Activated CD4-positive, alpha-beta memory T cell treated with anti-CD3 and anti-CD28 coated beads, Interleukin-2, amount 10 ng/mL, durations not matched to agents 7 days and 5 days (primary cell): Measurements from ENCODE around the gene DGAT2. TPM values are rescaled to one million over a fixed set of nuclear protein-coding genes. Genes with fewer than 3 reads are reported as not detected.

Experiments
- CTCF ChIA-PET: fragments of 350-600 bp; sonication (Branson Sonifier 250); formaldehyde crosslinking; loops from one replicate; lab custom pipeline; 2021; ENCODE audit warnings: antibody characterized with exemption, inconsistent platforms; lab: Charles Lee
- POLR2A ChIA-PET: fragments of 350-600 bp; sonication (Branson Sonifier 250); formaldehyde crosslinking; loops from one replicate; lab custom pipeline; 2021; ENCODE audit warnings: antibody characterized with exemption; lab: Charles Lee
- DNase-seq: peaks from one replicate; pipeline ENCODE4 v3.0.0-alpha.2; 2020
- H3K27ac Mint-ChIP-seq: one replicate; pipeline ENCODE4 v1.8.0; 2021; ENCODE audit warnings: mild to moderate bottlenecking, mixed read lengths
- H3K27me3 Mint-ChIP-seq: one replicate; pipeline ENCODE4 v1.8.0; 2021; ENCODE audit warnings: mixed read lengths
- H3K36me3 Mint-ChIP-seq: one replicate; pipeline ENCODE4 v1.8.0; 2021; ENCODE audit warnings: low read depth, mixed read lengths
- H3K4me1 Mint-ChIP-seq: one replicate; pipeline ENCODE4 v1.8.0; 2021; ENCODE audit warnings: mixed read lengths
- H3K4me3 Mint-ChIP-seq: one replicate; pipeline ENCODE4 v1.8.0; 2021; ENCODE audit warnings: mild to moderate bottlenecking, mixed read lengths
- H3K9me3 Mint-ChIP-seq: one replicate; pipeline ENCODE4 v1.8.0; 2021; ENCODE audit warnings: mixed read lengths
- total RNA-seq, 2 experiments: library from RNA; stranded (reverse); gene quantifications; one replicate each; pipeline ENCODE4 v1.2.3, GENCODE V29; 2021

Gene DGAT2
- total RNA-seq, 2 experiments from 2014 or later = 1.4 to 1.5 TPM

DNA sequence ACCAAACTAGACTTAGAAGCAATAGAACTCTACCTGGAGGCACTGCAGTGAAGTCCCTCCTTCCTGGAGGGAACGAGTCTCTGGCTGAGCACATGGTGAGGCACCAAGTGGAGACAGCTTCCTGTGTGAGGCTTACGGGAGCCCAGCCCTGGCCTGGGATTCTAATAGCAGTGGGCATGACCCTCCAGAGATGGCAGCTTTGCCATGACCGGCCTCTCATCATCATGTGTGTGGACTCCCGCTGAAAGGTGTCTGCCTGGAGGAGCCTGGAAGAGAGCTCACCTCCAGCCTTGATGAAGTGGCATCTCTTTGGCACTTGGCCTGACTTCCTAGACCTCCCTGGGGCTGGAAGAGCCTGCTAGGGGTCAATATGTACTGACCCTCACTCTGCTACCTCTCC, 8.0 kb downstream of the DGAT2 start:
- ChIA-PET POLR2A (interaction anchor here (1.2 to 1.7 kb wide), 2 partner anchors 8 to 25 kb away, joined by 5 read pairs; partner anchors contain the start of gene DGAT2), CTCF (interaction anchor here (0.6 kb wide), 1 partner anchor 379 kb away, joined by 3 read pairs; no protein-coding TSS in a partner anchor)

DNA sequence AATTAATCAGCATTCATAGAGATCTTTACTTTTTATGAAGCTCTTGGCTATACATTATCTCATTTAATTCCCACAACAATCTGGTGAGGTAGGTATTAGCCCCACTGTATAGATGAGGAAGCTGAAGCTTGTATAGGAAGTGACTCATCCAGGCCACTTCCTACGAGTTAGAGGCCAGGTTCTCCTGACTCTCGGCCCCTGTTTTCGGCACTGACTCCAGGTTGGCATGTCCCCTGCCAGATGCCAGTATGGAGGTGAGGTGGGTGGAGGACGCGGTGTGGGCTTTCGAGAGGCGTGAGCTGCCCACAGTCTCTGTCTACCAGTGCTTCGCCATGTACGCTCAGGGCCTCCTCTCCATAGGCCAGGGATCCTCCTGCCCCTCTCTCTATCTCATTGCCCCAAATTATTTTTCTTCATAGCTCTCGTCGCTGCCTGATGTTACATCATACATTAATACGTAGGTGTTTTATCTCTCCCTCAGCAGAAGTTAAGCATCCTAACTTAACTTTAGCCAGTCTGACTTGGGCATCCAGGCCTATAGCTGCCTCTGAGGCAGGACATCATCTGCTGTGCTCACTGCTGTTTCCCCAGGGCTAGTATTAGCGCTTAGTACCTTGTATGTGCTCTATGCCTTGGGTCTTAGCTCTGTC, 9.0 kb downstream of the DGAT2 start:
- ChIA-PET CTCF (interaction anchor here (0.9 kb wide), 1 partner anchor 26 kb away, joined by 4 read pairs; no protein-coding TSS in a partner anchor), POLR2A (interaction anchor here (1.2 to 1.7 kb wide), 2 partner anchors 9 to 24 kb away, joined by 5 read pairs; partner anchors contain the start of gene DGAT2)
- no peaks in the 10 kb centered on the region for H3K9me3 Mint-ChIP-seq
- peaks cover 50% of the 10 kb centered on the region for H3K4me1 Mint-ChIP-seq
- no peak overlapping the region for H3K4me3 Mint-ChIP-seq
- peak; percentile 34 for DNase-seq
- H3K27ac Mint-ChIP-seq = peak overlapping the region; percentile 2
- H3K27me3 Mint-ChIP-seq = no peaks in the 10 kb centered on the region
- no peaks in the 10 kb centered on the region for H3K36me3 Mint-ChIP-seq

More for the DNA sequence above, 8.0 kb downstream of the DGAT2 start:
- Mint-ChIP-seq H3K36me3 (no peaks in the 10 kb centered on the region), H3K4me1 (peaks cover 50% of the 10 kb centered on the region), H3K27me3 (peaks cover 1% of the 10 kb centered on the region), H3K27ac (no peak overlapping the region), H3K4me3 (no peak overlapping the region), H3K9me3 (no peaks in the 10 kb centered on the region)
- no peak for DNase-seq

DNA sequence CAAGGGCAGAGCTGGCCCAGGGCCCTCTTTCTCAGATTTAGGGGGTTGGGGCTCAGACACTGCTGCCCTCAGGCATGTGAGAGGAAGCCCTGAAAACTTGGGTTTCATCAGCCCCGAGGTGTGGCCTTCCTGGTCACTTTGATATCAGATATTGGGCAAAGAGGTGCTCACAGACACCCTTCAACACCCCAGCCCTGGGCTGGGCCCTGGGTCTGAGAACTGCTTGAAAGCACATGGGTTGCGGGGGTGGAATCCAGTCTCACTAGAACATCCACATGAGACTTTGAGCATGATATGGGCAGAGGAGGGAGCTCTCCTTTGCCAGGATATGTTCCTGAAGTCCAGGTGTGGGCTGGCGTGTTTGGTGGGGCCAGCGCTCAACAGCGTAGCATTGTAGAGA, 10.4 kb downstream of the DGAT2 start:
- Mint-ChIP-seq H3K4me3 (no peak overlapping the region), H3K9me3 (no peaks in the 10 kb centered on the region), H3K4me1 (peaks cover 48% of the 10 kb centered on the region), H3K27ac (no peak overlapping the region), H3K36me3 (no peaks in the 10 kb centered on the region), H3K27me3 (no peaks in the 10 kb centered on the region)
- DNase-seq = no peak
- POLR2A ChIA-PET = no interaction called here
- CTCF ChIA-PET = interaction anchor here (0.6 to 1.7 kb wide), 3 partner anchors 9 to 22 kb away, joined by 3 read pairs; partner anchors contain the start of gene DGAT2

DNA sequence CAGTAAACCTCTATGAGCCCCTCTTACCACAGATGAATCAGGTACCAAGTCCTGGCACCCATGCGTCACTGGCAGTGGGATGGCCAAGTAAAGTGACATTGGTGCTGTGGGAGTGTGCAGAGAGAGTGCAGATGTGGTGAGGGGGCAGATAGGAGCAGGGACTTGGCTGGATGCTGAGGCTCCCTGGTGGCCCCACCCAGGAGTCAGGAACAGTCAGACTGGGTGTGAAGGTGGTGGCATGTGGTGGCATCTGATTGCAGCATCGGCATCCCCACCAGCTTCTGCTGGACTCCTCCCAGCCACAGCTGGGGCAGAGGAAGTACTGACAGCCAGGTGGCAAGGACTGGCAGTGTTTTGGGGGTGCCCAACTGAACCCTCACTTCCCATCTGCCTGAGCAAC, 11.4 kb downstream of the DGAT2 start:
- Mint-ChIP-seq H3K4me1 (peaks cover 41% of the 10 kb centered on the region), H3K27ac (peak overlapping the region; percentile 31), H3K36me3 (no peaks in the 10 kb centered on the region), H3K4me3 (no peak overlapping the region), H3K9me3 (no peaks in the 10 kb centered on the region), H3K27me3 (no peaks in the 10 kb centered on the region)
- DNase-seq = no peak
- CTCF ChIA-PET = interaction anchor here (1.1 to 1.7 kb wide), 3 partner anchors 8 to 23 kb away, joined by 3 to 6 read pairs (median 3); no protein-coding TSS in a partner anchor
- POLR2A ChIA-PET = no interaction called here

DNA sequence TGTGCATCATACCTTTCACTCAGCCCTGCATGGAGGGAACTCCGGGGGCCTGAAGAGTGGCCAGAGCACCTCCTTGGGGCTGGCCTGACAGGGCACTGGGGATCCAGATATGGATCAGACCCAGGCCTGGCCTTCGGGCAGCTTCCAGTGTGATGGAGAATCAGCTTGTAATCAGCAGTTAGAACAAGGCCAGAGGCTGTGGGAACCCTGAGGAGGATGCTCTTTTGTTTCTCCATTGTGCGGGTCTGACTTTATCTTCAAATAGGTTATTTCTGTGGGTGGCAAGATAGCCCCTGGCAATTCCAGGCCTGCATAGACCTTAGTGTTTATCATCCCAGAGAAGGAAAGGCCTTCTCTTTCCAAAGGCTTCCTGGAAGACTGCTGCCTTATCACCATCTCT, 12.3 kb downstream of the DGAT2 start:
- no peak overlapping the region for H3K4me3 Mint-ChIP-seq
- ChIA-PET POLR2A (no interaction called here), CTCF (no interaction called here)
- no peaks in the 10 kb centered on the region for H3K27me3 Mint-ChIP-seq
- peaks cover 39% of the 10 kb centered on the region for H3K4me1 Mint-ChIP-seq
- H3K36me3 Mint-ChIP-seq = no peaks in the 10 kb centered on the region
- no peak for DNase-seq
- no peaks in the 10 kb centered on the region for H3K9me3 Mint-ChIP-seq
- H3K27ac Mint-ChIP-seq = no peak overlapping the region

DNA sequence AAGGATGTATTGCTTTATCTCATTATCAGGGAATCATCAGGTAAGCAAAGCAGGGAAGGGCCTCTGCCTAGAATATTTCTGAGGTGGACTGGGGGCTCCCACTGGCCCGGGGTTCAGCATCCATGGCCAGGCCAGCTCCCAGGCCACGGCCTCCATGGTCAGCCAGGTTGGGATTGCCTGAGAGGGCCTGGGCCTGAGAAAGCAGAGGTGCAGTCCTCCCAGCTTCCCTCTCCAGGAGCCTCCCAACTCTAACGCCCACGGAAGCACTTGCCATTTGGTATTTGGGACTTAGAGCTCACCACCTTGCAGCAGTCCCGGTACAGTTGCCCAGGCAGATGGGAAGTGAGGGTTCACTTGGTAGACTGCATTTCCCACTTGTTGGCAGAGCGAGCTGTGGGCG, 12.7 kb downstream of the DGAT2 start:
- H3K4me1 Mint-ChIP-seq = peaks cover 35% of the 10 kb centered on the region
- no peaks in the 10 kb centered on the region for H3K27me3 Mint-ChIP-seq
- DNase-seq = no peak
- no peaks in the 10 kb centered on the region for H3K36me3 Mint-ChIP-seq
- no peaks in the 10 kb centered on the region for H3K9me3 Mint-ChIP-seq
- no peak overlapping the region for H3K27ac Mint-ChIP-seq
- CTCF ChIA-PET = no interaction called here
- POLR2A ChIA-PET = no interaction called here
- H3K4me3 Mint-ChIP-seq = no peak overlapping the region

DNA sequence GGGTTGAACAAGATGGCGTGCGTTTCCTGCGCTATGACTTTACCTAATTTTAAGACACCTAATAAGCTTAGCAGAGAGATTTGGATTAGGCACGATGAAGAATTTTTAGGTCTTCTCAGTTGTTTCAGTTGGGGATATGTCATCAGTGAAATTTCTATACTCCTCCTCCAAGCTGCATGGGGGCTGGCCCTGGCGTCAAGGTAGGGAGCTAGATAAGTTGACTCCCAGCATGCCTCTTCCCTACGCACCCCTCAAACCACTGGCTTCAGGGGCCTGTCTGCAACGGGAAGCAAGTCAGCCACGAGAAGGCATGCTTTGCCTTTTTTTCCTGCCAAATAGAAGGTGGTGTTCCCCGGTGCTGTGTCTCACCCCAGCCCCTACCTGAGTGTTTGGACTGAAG, 13.3 kb downstream of the DGAT2 start:
- CTCF ChIA-PET = no interaction called here
- POLR2A ChIA-PET = no interaction called here
- Mint-ChIP-seq H3K4me1 (peaks cover 32% of the 10 kb centered on the region), H3K4me3 (no peak overlapping the region), H3K9me3 (no peaks in the 10 kb centered on the region), H3K27ac (no peak overlapping the region), H3K27me3 (no peaks in the 10 kb centered on the region), H3K36me3 (no peaks in the 10 kb centered on the region)
- DNase-seq = no peak

DNA sequence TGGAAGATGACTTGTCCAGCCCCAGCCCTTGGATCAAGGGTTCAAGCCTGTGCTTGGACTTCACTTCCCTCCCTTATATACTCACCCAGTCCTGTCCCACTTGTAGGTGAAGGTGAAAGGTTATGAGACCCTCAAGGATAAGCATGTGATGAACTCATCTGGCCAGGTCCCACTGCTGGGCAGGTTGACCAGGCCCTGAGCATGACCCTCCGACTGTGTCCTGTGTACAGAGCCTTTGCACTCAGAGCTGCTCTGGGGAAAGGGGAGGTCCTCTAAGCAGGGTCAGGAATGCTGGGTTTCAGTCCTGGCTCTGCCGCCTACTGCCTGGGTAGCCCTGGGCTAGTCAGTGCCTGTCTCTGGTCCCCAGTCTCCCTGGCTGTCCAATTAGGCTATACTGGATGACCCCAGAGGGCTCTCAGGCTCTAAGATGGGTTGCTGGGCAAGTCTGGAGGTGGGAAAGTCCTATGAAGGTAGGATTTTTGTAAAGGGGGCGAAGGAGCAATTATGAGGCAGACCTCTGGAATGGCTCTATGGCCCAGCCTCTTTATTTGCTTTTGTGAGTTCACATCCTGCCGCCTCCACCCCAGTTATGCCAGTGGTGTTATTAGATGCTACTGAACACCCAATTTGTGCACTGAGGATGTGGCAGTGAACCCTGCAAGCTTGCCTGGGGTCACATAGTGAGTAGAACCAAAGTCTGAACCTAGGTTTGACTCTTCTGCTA, 14.1 kb downstream of the DGAT2 start:
- no peaks in the 10 kb centered on the region for H3K27me3 Mint-ChIP-seq
- DNase-seq = no peak
- no peaks in the 10 kb centered on the region for H3K36me3 Mint-ChIP-seq
- no peak overlapping the region for H3K4me3 Mint-ChIP-seq
- CTCF ChIA-PET = no interaction called here
- POLR2A ChIA-PET = no interaction called here
- no peak overlapping the region for H3K27ac Mint-ChIP-seq
- H3K9me3 Mint-ChIP-seq = no peaks in the 10 kb centered on the region
- peaks cover 23% of the 10 kb centered on the region for H3K4me1 Mint-ChIP-seq

DNA sequence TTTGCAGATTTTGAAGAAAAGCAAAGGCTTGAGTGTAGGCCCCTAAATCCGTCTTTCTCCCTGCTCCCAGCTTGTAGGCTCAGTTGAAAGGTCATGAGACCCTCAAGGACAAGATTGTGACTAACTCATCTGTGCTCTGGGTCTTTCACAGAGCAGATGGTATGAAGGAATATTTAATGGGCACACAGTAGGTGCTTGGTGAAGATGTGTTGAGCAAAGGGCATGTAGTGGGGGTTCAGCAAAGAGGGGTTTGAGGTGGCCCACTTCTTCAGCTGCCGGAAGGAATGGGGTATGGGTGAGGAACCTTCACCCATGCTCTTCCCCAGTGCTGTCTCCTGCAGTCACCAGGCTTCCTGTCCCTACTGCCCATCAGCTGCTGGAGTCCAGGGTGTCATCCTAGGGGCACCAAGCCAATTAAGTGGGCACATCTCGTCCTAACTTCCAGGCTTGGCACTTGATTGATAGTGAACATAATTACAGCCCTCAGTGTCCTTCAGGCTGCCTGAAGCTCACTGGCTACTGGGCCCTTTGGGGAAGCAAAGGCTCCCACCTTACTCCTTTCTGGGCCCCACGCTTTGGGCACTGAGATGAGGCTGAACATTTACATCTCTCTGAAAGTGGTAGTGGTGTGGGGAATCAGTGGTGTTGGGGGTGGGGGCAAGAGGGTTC, 15.0 kb downstream of the DGAT2 start:
- Mint-ChIP-seq H3K9me3 (no peaks in the 10 kb centered on the region), H3K27ac (no peak overlapping the region), H3K27me3 (no peaks in the 10 kb centered on the region), H3K4me3 (no peak overlapping the region), H3K36me3 (no peaks in the 10 kb centered on the region), H3K4me1 (peaks cover 16% of the 10 kb centered on the region)
- CTCF ChIA-PET = interaction anchor here (1.4 kb wide), 1 partner anchor 10 kb away, joined by 3 read pairs; no protein-coding TSS in a partner anchor
- POLR2A ChIA-PET = no interaction called here
- DNase-seq = no peak

DNA sequence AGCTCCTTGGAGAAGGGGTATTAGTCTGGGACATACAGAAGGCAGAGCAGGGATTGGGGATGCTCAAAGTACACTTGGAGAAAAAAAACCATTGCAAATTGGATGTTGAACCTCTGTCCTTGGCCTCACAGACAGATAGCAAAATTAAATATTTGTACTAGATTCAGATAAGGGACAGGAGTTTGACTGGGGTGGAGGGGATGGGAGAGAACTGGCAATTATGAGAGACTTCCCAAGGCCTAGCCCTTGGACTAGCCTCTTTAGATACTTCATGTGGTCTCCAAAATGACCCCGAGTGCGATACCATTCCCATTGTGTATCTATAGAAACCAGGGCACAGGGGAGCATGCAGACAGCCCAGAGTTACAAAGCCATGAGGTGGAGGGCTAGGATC, 15.5 kb downstream of the DGAT2 start:
- H3K36me3 Mint-ChIP-seq = no peaks in the 10 kb centered on the region
- no peak for DNase-seq
- ChIA-PET POLR2A (no interaction called here), CTCF (interaction anchor here (1.4 kb wide), 1 partner anchor 11 kb away, joined by 3 read pairs; no protein-coding TSS in a partner anchor)
- H3K9me3 Mint-ChIP-seq = no peaks in the 10 kb centered on the region
- H3K27me3 Mint-ChIP-seq = no peaks in the 10 kb centered on the region
- no peak overlapping the region for H3K27ac Mint-ChIP-seq
- no peak overlapping the region for H3K4me3 Mint-ChIP-seq
- H3K4me1 Mint-ChIP-seq = peaks cover 14% of the 10 kb centered on the region

DNA sequence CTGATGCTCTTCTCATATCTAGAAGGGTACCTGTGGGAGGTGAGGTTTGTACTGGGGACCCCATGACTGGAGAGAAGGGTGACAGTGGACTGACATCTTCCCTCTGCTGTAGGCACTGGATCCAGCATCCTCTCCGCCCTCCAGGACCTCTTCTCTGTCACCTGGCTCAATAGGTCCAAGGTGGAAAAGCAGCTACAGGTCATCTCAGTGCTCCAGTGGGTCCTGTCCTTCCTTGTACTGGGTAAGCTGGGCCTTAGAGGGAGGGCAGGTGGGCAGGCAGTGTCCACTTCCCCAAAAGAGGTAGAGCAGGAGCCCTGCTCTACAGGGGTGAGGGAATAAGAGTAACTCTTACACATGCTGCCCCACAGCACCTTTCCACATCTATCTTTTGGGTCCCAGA, 15.9 kb downstream of the DGAT2 start:
- DNase-seq = no peak
- Mint-ChIP-seq H3K27me3 (no peaks in the 10 kb centered on the region), H3K36me3 (no peaks in the 10 kb centered on the region), H3K9me3 (no peaks in the 10 kb centered on the region), H3K4me3 (no peak overlapping the region), H3K27ac (no peak overlapping the region), H3K4me1 (peaks cover 11% of the 10 kb centered on the region)
- CTCF ChIA-PET = interaction anchor here (1.4 kb wide), 1 partner anchor 11 kb away, joined by 3 read pairs; no protein-coding TSS in a partner anchor
- POLR2A ChIA-PET = no interaction called here

DNA sequence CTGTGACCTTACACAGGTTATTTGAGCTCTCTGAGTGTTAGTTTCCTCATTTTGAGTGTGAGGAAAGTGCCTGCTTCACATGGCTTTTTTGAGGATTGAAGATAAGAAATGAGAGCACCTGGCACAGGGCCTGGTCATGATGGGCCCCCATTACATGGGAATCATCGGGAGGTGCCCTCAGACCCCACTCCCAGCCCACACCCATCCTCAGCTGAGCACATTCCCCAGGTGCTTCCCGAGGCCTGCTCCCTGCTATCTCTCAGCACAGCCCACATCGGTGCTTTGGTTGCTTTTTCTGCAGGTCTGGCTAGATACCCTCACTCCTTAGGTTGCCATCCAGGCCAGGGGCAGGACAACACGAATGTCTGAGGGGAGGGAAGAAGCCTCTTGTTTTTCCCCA, 16.6 kb downstream of the DGAT2 start:
- Mint-ChIP-seq H3K27me3 (no peaks in the 10 kb centered on the region), H3K4me3 (no peak overlapping the region), H3K27ac (no peak overlapping the region), H3K9me3 (no peaks in the 10 kb centered on the region), H3K36me3 (no peaks in the 10 kb centered on the region), H3K4me1 (peaks cover 6% of the 10 kb centered on the region)
- ChIA-PET CTCF (interaction anchor here (1.5 kb wide), 1 partner anchor 112 kb away, joined by 3 read pairs; no protein-coding TSS in a partner anchor), POLR2A (no interaction called here)
- no peak for DNase-seq
